NT2/D1 (cell line): ENCODE measurements around the gene POGK.
"Not testable (repeated sequence)": the region's sequence is repeated elsewhere in the genome, so short reads cannot be mapped to it uniquely, and the experiment has no call there.

ENCODE experiments used
- DNase-seq: peaks from one replicate; pipeline ENCODE4 v3.0.0-alpha.2; 2011; ENCODE audit warnings: low read depth, low spot score
- H3K27me3 ChIP-seq: 2 replicates; pipeline ENCODE4 v1.6.0; 2011; ENCODE audit warnings: mild to moderate bottlenecking; ENCODE audit not compliant: insufficient read length, insufficient read depth
- H3K36me3 ChIP-seq: 2 replicates; pipeline ENCODE4 v1.6.1; 2011; ENCODE audit warnings: mild to moderate bottlenecking, low read length, mixed read lengths; ENCODE audit not compliant: insufficient read depth, insufficient read length
- H3K4me1 ChIP-seq: 2 replicates; pipeline ENCODE4 v1.5.1; 2011; ENCODE audit not compliant: insufficient read depth, insufficient read length
- H3K4me3 ChIP-seq: 2 replicates; pipeline ENCODE4 v1.5.1; 2011; ENCODE audit warnings: low read depth; ENCODE audit not compliant: insufficient read length
- H3K9ac ChIP-seq: 2 replicates; pipeline ENCODE4 v1.6.0; 2011; ENCODE audit warnings: low read depth; ENCODE audit not compliant: insufficient read length
- H3K9me3 ChIP-seq: 2 replicates; pipeline ENCODE4 v1.5.1; 2011; ENCODE audit warnings: mild to moderate bottlenecking, low read length; ENCODE audit not compliant: insufficient read depth
- SUZ12 ChIP-seq: IDR thresholded peaks from 2 replicates; pipeline ENCODE4 v1.6.1; 2011; ENCODE audit not compliant: insufficient read length, insufficient read depth; ENCODE audit errors: extremely low read depth
- YY1 ChIP-seq: IDR thresholded peaks from 2 replicates; pipeline ENCODE4 v1.6.1; 2011; ENCODE audit not compliant: insufficient read length, insufficient read depth
- ZNF274 ChIP-seq: IDR thresholded peaks from 2 replicates; pipeline ENCODE4 v1.6.1; 2011; ENCODE audit warnings: mild to moderate bottlenecking, low read depth, low read length

POGK gene

DNA sequence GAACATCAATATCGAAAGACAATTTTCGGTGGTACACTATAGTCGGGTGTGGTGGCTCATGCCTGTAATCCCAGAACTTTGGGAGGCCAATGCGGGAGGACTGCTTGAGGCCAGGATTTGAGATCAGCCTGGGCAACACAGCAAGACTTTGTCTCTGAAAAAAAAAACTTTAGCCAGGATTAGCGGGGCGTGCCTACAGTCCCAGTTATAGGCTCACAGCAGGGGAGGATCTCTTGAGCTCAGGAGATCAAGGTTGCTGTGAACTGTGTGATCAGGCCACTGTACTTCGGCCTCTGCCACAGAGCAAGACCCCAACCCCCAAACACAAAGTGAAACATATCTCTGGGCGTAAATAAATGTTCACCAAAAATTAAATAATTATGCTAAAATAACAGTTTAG lies 35.2 kb downstream of the POGK start:
- TF ChIP-seq ZNF274 (no peak), SUZ12 (no peak), YY1 (no peak)
- H3K27me3 ChIP-seq, result no peaks in the 10 kb centered on the region
- peaks cover 16% of the 10 kb centered on the region for H3K36me3 ChIP-seq
- H3K9ac ChIP-seq, result no peak overlapping the region
- no peaks in the 10 kb centered on the region for H3K4me1 ChIP-seq
- peaks cover 8% of the 10 kb centered on the region for H3K9me3 ChIP-seq
- no peak for DNase-seq
- H3K4me3 ChIP-seq, result no peak overlapping the region

DNA sequence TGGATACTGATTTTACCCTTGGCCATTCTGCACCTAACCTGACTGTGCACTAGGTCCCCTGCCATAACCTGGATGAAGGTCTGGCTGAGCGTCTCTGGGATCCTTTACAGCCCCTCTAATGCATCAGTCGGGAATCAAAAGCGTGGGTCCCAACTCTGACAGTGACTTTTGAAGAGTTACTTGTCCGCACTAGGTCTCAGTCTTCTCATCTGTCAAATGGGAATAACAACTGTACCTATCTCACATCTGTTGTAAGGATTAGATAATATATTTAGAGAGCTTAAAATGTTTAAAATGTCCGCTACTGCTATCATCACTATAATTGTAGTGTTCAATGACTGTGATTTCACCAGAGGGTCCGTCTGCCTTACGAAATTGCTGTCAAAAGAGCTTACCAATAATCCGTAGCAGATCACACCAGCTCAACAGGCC lies 36.0 kb downstream of the POGK start:
- Histone ChIP-seq H3K9ac (peak overlapping the region; percentile 98), H3K36me3 (peaks cover 16% of the 10 kb centered on the region), H3K9me3 (peaks cover 8% of the 10 kb centered on the region), H3K4me1 (no peaks in the 10 kb centered on the region), H3K4me3 (peak overlapping the region; percentile 98), H3K27me3 (no peaks in the 10 kb centered on the region)
- DNase-seq, result no peak
- TF ChIP-seq ZNF274 (no peak), SUZ12 (no peak), YY1 (no peak)

DNA sequence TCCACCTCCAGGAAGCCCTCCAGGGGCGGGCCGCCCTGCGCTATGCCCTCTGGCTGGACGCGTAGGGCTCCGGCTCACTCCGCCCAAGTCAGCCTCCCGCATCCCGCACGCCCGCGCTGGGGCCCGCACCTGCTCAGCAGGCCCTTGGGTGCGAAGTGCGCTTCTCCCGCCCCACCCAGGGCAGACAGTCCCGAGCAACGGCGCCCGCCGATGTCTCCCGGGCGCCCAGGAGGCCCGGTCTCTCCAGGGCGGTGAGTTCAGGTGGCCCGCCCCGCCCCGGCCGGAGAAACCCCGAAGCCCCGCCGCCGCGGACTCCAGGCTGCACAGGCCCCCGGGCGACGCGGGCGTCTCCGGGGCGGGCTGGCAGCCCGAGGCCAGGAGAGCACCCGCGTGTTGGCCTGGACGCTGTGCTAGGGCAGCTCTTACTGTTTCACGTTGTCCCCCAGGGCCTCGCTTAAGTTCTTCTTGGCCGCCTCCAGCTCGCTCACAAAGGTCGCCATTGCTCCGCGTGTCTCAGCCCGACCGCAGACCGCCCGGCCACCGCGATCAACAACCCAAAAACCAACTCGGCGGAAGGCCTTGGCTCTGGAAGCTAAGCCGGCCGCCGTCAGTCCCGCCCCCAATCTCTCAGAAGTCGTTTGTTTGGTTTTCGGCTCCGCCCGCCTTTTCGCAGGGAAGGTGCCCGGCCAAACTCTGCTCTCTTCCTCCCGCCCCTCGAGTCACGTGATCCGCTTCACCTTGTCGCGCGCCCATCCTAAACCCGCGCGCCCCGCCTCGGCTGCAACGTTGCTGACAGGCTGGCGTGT lies 36.7 kb downstream of the POGK start, which contains the start of gene TADA1:
TSS of gene TADA1 (minus strand) at position 531 of the 806 bp plus-strand sequence. CDS start at position 500, 31 bp downstream.
- no peak for TF ChIP-seq ZNF274
- TF ChIP-seq SUZ12, result no peak
- TF ChIP-seq YY1, result peak; percentile 74
- DNase-seq, result peak; percentile 100
- peaks cover 8% of the 10 kb centered on the region for H3K9me3 ChIP-seq
- peak within 1 kb of the TSS; percentile 98 for H3K9ac ChIP-seq
- peak within 1 kb of the TSS; percentile 98 for H3K4me3 ChIP-seq
- H3K4me1 ChIP-seq, result no peaks in the 10 kb centered on the region
- peaks cover 16% of the 10 kb centered on the region for H3K36me3 ChIP-seq
- H3K27me3 ChIP-seq, result no peaks in the 10 kb centered on the region

DNA sequence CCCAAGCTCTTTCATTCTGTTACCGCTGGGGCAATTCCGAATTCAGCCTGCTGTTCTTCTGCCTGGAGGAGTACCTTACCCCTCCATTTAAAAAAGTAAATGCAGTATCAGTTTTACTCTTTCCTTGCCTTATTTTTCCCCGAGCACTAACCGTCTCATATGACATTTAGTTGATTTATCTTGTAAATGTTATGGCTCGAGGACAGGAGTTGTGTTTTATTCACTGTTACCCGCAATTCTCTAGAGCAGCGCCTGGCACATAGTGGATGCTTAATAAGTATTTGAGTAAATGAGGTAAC lies 37.2 kb downstream of the POGK start:
- no peaks in the 10 kb centered on the region for H3K27me3 ChIP-seq
- no peak for DNase-seq
- H3K36me3 ChIP-seq, result peaks cover 13% of the 10 kb centered on the region
- H3K9me3 ChIP-seq, result peaks cover 8% of the 10 kb centered on the region
- H3K4me3 ChIP-seq, result peak overlapping the region; percentile 27
- peak overlapping the region; percentile 63 for H3K9ac ChIP-seq
- H3K4me1 ChIP-seq, result no peaks in the 10 kb centered on the region
- TF ChIP-seq SUZ12 (no peak), YY1 (no peak), ZNF274 (no peak)

DNA sequence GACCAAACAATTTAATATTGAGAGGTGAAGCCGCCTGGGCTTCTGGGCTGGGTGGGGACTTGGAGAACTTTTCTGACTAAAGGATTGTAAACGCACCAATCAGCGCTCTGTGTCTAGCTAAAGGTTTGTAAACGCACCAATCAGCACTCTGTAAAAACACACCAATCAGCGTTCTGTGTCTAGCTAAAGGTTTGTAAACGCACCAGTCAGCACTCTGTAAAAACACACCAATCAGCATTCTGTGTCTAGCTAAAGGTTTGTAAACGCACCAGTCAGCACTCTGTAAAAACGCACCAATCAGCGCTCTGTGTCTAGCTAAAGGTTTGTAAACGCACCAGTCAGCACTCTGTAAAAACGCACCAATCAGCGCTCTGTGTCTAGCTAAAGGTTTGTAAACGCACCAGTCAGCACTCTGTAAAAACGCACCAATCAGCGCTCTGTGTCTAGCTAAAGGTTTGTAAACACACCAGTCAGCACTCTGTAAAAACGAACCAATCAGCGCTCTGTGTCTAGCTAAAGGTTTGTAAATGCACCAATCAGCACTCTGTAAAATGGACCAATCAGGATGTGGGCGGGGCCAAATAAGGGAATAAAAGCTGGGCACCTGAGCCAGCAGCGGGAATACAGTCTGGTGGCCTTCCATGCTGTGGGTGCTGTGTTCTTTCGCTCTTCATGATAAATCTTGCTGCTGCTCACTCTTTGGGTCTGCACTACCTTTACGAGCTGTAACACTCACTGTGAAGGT lies 39.1 kb downstream of the POGK start:
- not testable (repeated sequence) for H3K9ac ChIP-seq, H3K9me3 ChIP-seq, H3K4me1 ChIP-seq, H3K36me3 ChIP-seq, H3K27me3 ChIP-seq, H3K4me3 ChIP-seq, DNase-seq

DNA sequence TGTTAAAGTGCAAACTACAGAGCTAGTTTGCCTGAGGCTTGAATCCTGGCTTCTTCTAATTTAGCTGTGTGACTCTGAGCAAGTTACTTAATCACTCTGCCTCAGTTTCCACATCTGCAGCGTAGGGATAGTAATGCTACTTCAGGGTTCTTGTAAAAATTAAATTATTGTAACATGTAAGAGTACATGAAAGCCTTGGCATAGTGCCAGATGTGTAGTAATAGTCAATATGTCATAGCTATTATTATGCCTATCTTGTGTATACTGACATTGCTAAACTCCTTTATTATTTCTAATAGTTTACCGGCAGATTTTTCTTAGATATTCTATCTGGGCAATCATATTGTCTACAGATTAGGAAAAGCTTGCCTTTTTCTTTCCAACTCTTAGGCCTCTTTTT lies 43.6 kb downstream of the POGK start:
- H3K27me3 ChIP-seq, result peaks cover 6% of the 10 kb centered on the region

DNA sequence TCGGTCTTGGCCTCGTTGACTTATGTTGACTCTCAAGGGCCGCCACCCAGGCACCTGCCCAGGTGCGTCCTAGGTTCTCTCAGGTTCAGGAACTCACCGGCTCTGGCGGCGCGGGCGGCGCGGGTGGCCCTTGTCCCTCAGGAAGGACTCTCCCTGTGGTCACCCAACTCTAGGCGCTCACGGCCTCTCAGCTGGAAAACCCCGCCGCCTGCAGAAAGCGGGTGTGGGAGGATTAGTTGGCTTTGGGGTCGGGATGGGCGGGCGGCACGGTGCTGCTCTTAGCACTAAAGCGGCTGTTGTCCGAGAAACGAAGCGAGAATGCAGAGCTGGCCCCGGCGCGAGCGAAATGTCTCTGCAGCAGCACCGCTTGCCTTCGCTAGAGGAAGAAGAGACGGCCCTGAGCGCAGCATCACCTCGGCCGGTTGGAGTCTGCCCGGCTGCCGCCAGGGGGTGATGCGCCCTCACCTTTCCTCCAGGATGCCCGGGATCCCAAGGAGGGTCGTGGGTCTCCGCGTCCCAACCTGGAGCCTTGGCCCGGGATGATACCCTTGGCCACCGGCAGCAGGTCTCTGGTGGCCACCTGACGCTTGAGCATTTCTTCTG lies 44.9 kb downstream of the POGK start:
- TF ChIP-seq ZNF274 (no peak), SUZ12 (no peak), YY1 (no peak)
- Histone ChIP-seq H3K9me3 (0 out of 2 replicates have a peak, but pooled peaks cover under 1% of the 10 kb centered on the region), H3K9ac (no peak overlapping the region), H3K4me1 (no peaks in the 10 kb centered on the region), H3K36me3 (no peaks in the 10 kb centered on the region), H3K4me3 (no peak overlapping the region), H3K27me3 (peaks cover 6% of the 10 kb centered on the region)
- peak; percentile 62 for DNase-seq

More for the DNA sequence above, 43.6 kb downstream of the POGK start:
- Histone ChIP-seq H3K4me1 (no peaks in the 10 kb centered on the region), H3K9ac (no peak overlapping the region), H3K9me3 (peaks cover 8% of the 10 kb centered on the region), H3K36me3 (no peaks in the 10 kb centered on the region), H3K4me3 (no peak overlapping the region)
- TF ChIP-seq ZNF274 (no peak), YY1 (no peak), SUZ12 (no peak)
- no peak for DNase-seq
